NCI-H446 (cell line): ENCODE measurements around the gene APEX1.
"Not testable (repeated sequence)": the region's sequence is repeated elsewhere in the genome, so short reads cannot be mapped to it uniquely, and the experiment has no call there.

Experiments
- DNase-seq, 2 experiments: peaks; one replicate each; lab custom pipeline; 2025; lab: John Stamatoyannopoulos, UW

Gene APEX1

DNA sequence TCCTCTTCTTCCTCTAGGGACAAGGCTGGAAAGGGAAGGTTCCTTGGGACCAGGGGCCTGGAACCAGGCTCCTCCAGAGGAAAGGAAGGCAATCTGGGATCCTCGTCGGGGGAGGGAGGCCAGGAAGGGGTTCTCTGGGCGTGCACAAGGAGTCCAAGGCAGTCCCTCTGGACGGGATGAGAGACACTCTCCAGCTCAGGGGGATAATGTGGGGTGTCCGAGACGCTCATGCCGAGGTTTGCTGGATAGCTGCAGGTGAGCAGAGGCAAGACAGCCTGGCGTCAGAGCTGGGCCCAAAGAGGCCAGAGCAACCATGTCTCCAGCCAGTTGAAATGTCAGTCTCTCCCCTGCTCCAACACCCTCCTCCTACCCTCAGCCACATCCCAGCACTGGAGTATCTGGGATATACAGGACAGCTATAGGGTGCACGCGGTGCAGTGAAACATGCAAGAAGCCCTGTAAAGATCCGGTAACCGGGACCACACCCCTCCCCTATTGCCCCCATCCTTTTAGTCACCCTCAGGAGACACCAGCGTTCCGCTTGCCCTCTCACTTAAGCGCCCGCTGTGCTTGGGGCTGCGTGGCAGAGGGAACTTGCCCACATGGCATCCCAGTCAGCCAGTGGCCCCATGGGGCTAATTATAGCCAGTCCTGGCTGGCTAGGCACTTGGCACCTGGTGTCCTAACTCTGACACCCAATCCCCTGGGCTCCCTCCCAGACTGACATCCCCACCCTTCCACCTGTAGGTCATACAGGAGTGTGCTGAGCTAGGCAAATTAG is 19.3 kb upstream of the APEX1 start, which contains the start of gene KLHL33:
Gene KLHL33 (minus strand): TSS at position 585 of the 781 bp plus-strand sequence. CDS start 355 bp downstream, at position 230.
- DNase-seq = no peak

DNA sequence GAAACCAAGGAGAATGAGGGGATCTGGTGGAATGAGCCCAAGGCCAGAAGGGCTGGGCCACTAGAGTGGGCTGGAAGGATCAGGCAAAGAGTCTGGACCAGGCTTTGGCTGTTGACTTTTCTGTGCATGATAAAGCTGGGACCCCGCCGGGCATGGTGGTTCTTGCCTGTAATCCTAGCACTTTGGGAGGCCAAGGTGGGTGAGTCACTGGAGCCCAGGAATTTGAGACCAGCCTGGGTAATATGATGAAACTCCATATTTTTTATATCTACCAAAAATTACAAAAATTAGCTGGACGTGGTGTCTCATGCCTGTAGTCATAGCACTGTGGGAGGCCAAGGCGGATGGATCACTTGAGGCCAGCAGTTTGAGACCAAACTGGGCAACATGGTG is 18.7 kb upstream of the APEX1 start:
- no peak for DNase-seq

DNA sequence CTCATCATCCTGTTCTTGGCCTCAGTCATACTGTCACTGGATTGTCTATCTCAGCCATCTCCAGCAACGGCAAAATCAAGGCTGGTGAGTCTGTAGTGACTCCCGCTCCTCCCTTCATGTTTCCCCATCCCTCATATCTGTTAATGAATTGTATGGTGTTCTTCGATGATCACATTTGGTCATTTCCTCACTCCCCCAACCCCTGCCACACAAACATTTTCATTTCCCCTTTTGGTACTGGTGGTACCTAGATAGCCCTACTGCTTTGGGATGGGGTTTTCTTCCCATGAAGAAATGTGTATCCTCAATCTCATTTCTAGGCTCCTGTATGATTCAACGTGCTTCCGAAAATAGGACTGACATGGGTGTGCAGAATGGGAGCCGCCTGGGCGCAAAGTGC is 16.4 kb upstream of the APEX1 start:
- no peak for DNase-seq

GRCh38 chr14:20440465-20440864 is 14.6 kb upstream of the APEX1 start:
- no peak for DNase-seq

- no peak for DNase-seq
These were observed 14.1 kb upstream of the APEX1 start for GRCh38 chr14:20440882-20441281.

DNA sequence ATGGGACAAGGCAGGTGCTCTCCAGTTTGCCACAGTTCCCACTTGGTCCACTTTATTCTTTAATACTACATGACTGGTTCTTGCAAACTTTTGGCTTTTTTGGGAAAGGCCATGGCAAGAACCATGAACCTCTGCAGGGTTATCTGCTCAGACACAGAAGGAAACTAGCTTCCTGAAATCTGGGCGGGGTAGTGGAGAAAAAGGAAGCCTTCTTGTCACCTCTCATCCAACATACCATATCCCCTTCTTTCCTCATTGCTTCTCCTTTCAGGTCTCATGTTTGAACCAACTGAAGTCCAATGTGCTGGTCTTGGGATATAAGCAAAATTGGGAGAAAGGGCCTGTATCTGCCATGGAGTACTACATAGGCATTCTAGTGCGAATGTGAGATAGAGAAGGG is 13.6 kb upstream of the APEX1 start:
- DNase-seq = no peak

DNA sequence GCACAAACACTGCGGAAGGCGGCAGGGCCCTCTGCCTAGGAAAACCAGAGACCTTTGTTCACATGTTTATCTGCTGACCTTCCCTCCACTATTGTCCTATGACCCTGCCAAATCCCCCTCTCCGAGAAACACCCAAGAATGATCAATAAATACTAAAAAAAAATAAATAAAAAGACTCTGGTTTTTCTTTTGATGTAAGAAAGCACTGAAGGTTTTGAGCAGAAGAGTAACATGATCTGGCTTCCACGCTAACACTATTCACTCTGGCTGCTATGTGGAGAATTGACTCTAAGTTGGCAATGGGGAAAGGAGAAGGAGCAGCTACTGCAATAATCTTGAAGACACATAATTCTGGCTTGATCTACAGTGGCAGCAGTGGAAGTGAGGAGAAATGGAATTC is 11.4 kb upstream of the APEX1 start:
- DNase-seq = not testable (repeated sequence)

DNA sequence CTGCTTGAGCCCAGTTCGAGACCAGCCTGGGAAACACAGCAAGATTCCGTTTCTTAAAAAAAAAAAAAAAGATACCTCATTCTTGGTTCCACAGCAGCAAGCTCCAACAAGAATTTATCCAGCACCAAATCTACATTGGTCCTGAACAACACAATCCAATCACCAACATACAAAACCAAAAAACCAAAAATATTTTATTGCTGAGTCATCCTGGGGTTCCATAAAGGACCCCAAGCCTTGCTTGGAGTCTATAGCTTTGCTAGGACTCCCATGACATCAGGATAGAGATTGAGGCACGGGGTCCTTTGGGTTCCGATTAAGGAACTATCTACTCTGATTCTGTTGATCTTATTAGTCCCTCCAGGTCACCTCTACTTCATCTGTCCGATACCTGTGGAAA is 8.1 kb upstream of the APEX1 start:
- DNase-seq = no peak

DNA sequence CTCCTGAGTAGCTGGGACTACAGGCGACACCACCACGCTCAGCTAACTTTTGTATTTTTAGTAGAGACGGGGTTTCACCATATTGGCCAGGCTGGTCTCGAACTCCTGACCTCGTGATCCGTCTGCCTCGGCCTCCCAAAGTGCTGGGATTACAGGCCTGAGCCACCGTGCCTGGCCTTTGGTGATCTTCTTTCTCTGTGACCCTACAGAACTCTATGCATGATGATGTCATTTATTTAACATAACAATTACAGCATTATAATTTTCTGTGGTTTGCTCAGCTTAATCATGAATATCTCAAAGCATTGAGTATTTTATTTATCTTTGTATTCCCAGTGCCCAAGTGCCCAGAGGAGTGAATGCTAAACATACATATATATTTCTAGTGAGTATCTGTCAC is 2.2 kb upstream of the APEX1 start:
- not testable (repeated sequence) for DNase-seq

DNA sequence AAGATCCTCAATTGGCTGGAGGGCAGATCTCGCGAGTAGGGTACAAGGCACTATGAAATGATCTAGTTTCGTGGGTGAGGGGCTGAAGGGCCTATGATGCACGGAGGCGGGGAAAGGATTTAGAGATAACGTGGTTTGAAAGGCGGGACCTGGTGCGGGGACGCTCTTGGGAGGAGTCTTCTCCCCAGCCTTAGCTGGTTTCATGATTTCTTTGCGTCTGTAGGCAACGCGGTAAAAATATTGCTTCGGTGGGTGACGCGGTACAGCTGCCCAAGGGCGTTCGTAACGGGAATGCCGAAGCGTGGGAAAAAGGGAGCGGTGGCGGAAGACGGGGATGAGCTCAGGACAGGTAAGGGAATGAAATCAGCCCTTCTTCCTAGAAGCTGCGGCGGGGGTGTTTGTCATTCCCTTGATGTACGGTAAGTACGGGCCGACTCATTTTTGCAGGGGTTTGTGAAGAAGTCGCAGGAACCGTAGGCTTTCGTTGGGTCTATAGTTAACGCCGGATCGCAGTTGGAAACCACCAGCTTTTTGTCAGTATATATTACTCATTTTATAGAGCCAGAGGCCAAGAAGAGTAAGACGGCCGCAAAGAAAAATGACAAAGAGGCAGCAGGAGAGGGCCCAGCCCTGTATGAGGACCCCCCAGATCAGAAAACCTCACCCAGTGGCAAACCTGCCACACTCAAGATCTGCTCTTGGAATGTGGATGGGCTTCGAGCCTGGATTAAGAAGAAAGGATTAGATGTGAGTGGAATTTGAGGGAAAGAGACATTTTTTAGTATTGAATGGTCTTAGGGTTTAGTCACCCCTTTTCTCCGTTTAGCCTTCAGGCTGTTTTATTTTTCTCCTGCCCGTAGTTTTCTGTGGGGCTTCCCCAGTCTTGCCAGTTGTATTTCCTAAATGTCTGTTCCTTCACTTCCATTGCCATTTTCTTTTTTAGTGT is 602 bp downstream of the APEX1 start:
- DNase-seq = peak; percentile 88 to 92

DNA sequence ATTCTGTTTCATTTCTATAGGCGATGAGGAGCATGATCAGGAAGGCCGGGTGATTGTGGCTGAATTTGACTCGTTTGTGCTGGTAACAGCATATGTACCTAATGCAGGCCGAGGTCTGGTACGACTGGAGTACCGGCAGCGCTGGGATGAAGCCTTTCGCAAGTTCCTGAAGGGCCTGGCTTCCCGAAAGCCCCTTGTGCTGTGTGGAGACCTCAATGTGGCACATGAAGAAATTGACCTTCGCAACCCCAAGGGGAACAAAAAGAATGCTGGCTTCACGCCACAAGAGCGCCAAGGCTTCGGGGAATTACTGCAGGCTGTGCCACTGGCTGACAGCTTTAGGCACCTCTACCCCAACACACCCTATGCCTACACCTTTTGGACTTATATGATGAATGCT is 1.9 kb downstream of the APEX1 start:
- DNase-seq = no peak

DNA sequence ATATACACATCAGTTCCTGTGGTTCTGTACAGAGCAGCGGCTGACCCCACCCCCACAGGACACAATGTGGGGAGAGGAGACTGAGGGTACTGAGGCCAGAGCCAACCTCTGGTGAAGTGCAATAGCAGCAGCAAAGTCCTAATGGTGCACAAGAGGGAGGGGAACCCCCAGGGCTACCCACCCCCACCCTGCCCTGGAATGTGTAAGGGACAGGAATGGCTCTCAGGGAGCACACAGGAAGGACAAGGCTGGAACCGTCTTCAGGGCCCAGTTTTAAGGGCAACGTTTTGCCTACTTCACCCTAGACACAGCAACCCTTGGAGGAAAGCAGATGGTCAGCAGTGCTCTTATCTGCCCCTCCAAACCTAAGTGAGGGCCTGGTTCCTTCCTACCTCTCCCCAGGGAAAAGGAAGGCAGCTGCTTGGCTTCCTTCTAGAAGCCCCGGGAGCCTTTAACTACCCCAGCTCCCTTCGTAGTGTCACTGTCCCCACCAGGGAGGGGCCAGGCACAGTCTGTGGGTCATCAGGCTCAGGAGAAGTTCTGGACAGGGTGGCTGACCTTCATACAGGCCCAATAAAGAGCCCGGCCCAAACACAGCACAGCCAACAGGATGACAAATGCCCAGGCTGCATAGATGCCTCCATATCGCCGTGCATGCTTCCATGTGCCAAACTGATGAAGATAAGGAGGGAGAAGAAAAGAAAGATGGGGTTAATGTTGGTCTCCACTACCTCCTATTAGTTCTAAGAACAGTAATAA is 3.2 kb downstream of the APEX1 start:
- no peak for DNase-seq

- DNase-seq = peak in 1 of 2 experiments; percentile 54
These were observed 5.6 kb downstream of the APEX1 start for GRCh38 chr14:20460458-20461224.

DNA sequence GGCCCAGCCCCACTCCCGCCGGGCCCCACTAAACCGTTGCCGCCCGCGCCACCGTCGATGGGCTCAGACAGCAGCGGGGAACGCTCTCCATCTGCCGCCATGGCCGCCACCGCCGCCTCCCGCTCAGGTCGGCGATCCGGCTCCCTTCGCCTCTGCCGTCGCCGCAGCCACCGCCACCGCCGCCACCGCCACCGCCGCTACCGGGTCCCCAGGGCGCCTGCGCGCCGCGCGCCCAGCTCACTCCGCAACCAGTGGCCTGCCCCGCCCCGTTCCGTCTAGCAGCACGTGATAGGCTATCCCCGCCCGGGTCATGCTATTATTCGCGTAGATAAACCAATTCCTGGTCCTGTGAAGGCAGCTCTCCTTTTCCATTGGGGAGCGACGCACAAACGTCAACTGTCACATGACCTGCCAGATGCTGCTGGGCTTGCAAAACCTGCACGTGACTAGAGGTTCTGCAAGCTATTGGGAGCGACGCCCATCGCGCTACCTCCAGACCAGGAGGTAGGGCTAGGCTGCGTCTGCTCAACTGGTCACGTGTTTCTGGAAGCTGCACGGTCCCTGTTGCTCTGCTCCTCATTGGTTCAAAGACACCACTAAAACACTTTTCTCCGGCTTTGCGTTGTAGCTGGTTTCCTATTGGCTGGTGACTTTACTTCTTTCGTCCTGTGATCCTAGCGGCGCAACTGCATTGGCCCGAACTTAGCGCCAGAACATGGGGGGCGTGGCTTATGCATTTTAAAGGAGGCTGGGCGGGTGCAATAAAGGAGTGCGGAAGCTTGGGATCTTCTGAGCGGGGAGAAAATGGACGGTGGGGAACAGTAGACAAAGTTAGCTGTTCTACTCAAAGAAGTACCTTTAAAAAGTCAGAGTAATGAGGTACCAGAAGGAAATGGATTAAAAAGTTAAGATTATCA is 6.5 kb downstream of the APEX1 start, which contains the start of gene PIP4P1:
Gene PIP4P1 (minus strand): TSS at position 210 of the 917 bp plus-strand sequence. CDS start 109 bp downstream, at position 101.
- DNase-seq = peak; percentile 99 to 100

- peak in 1 of 2 experiments; percentile 47 for DNase-seq
These were observed 13.8 kb downstream of the APEX1 start for GRCh38 chr14:20468764-20469241.

DNA sequence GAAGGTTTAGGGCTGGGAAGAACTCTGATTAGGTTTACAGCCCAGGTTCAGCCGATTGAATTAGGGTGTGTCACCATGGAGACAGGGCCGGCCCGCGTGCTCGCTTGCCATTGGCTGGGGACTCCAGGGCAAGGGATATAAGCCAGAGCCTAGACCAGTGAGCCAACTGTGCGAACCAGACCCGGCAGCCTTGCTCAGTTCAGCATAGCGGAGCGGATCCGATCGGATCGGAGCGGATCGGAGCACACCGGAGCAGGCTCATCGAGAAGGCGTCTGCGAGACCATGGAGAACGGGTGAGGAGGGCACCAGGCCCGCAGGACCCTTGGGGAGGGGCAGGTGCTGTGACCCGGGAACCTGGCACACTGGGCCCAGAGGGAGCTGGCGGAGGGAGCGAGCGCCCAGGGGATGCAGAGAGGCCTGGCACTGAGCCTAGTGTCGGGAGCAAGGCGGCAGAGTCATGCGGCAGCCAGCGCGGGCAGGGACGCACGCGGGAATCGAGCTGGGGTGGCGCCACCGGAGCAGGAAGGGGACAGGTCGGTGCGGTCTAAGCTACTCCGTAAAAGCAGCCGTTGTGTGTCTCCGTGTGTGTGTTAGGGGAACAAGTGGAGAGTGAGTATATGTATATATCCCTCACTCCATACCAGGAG is 14.3 kb downstream of the APEX1 start, which contains the start of gene PNP:
Gene PNP (plus strand): TSS at position 165 of the 648 bp plus-strand sequence. CDS start 119 bp downstream, at position 284.
- peak; percentile 87 to 96 for DNase-seq

DNA sequence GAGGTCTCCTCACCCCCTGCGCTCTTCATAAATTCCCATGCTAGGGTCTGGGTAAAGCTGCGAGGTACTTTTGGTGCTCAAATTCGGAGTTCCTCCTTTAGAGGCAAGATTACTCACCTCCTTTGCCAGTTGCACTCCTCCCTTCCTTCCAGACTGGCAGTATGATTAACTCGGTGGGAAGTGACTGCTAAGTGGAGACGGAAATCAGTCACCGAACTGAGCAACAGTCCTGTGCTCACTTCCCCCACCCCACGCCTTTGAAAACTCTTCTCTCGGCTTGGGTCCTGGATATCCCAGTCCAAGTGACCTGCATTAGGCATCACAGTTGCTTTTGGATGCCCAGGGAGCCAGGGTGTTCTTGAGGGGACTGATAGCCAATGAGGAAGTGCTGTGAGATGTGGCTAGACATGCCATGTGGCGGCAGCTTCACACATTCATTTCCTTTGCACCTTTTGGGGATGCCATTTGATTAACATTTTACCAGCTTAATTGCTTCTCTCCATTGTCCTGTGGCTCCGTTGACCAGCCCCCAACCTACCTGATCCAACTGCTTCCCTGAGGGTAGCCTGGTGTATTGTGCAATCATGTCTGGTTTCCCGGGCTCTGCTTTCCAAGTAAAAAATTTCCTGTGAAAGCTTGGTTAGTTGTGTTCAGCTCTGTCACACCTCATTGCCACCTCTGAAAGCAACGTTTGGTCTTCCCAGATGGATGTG is 15.0 kb downstream of the APEX1 start:
- peak; percentile 31 to 35 for DNase-seq

GRCh38 chr14:20470603-20470901 is 15.5 kb downstream of the APEX1 start:
- no peak for DNase-seq
